BJ (cell line): ENCODE results near the gene NPR2. TPM values are rescaled to one million over a fixed set of nuclear protein-coding genes. Genes with fewer than 3 reads are reported as not detected.

Experiments used
- CTCF ChIA-PET: fragments of 350-600 bp; formaldehyde crosslinking; extraction: SDS; loops from one replicate; lab custom pipeline; 2021; ENCODE audit warnings: antibody characterized with exemption, inconsistent platforms; lab: Yijun Ruan, JAX
- POLR2A ChIA-PET: fragments of 300-600 bp; sonication (Branson Sonifier 250); formaldehyde crosslinking; extraction: SDS; loops from one replicate; lab custom pipeline; 2021; ENCODE audit warnings: antibody characterized with exemption; lab: Charles Lee
- DNase-seq: peaks from one replicate; pipeline ENCODE4 v3.0.0-alpha.2; 2011; ENCODE audit warnings: low read depth
- H3K27me3 ChIP-seq: 2 replicates; pipeline ENCODE4 v1.6.0; 2011; ENCODE audit warnings: low read length; ENCODE audit not compliant: control insufficient read depth, insufficient read depth
- H3K36me3 ChIP-seq: 2 replicates; pipeline ENCODE4 v1.5.1; 2011; ENCODE audit warnings: low read length; ENCODE audit not compliant: control insufficient read depth, insufficient read depth
- H3K4me3 ChIP-seq: 2 replicates; pipeline ENCODE4 v1.5.1; 2011; ENCODE audit warnings: low read depth, mild to moderate bottlenecking, control low read depth, low read length
- CTCF ChIP-seq: IDR thresholded peaks from 2 replicates; pipeline ENCODE4 v1.5.1; 2011; ENCODE audit warnings: low read depth, mild to moderate bottlenecking, control low read depth, inconsistent platforms, low read length, moderate library complexity; ENCODE audit not compliant: insufficient read depth
- polyA plus RNA-seq: library from polyadenylated mRNA; depleted of rRNA; stranded (reverse); fragments of >200 nt; gene quantifications from 2 replicates; pipeline ENCODE4 v1.2.3, GENCODE V29; 2011

NPR2 gene
- polyA plus RNA-seq, 1 experiment = 33.4 TPM

GRCh38 chr9:35852876-35853865 lies 61.8 kb downstream of the NPR2 start:
- CTCF ChIA-PET = interaction anchor here (0.6 to 1.1 kb wide), 3 partner anchors 13 to 58 kb away, joined by 3 to 5 read pairs (median 3); no protein-coding TSS in a partner anchor
- Histone ChIP-seq H3K4me3 (no peak overlapping the region), H3K36me3 (no peaks in the 10 kb centered on the region), H3K27me3 (no peaks in the 10 kb centered on the region; the same call in 1 of the 2 replicates)
- POLR2A ChIA-PET = no interaction called here
- no peak for TF ChIP-seq CTCF
- no peak for DNase-seq

GRCh38 chr9:35854091-35854762 lies 62.8 kb downstream of the NPR2 start:
- Histone ChIP-seq H3K27me3 (no peaks in the 10 kb centered on the region; the same call in 1 of the 2 replicates), H3K36me3 (no peaks in the 10 kb centered on the region), H3K4me3 (no peak overlapping the region)
- no peak for TF ChIP-seq CTCF
- ChIA-PET CTCF (interaction anchor here (1.0 to 1.3 kb wide), 2 partner anchors 9 to 91 kb away, joined by 3 to 4 read pairs; no protein-coding TSS in a partner anchor), POLR2A (no interaction called here)
- no peak for DNase-seq

GRCh38 chr9:35856206-35856605 lies 64.8 kb downstream of the NPR2 start:
- DNase-seq = no peak
- H3K36me3 ChIP-seq = no peaks in the 10 kb centered on the region
- POLR2A ChIA-PET = no interaction called here
- H3K4me3 ChIP-seq = no peak overlapping the region
- CTCF ChIA-PET = interaction anchor here (0.6 to 4.6 kb wide), 6 partner anchors 9 to 63 kb away, joined by 3 to 21 read pairs (median 3); partner anchors contain the start of gene TMEM8B
- peaks cover 4% of the 10 kb centered on the region for H3K27me3 ChIP-seq
- TF ChIP-seq CTCF = no peak

- DNase-seq = no peak
- Histone ChIP-seq H3K36me3 (no peaks in the 10 kb centered on the region), H3K4me3 (no peak overlapping the region), H3K27me3 (peaks cover 7% of the 10 kb centered on the region)
- CTCF ChIA-PET = interaction anchor here (1.4 to 4.6 kb wide), 4 partner anchors 11 to 89 kb away, joined by 3 to 21 read pairs (median 10); no protein-coding TSS in a partner anchor
- TF ChIP-seq CTCF = no peak
- POLR2A ChIA-PET = no interaction called here
These were observed 65.5 kb downstream of the NPR2 start for GRCh38 chr9:35856882-35857281.
